SJSA1 (cell line): Measurements from ENCODE around the gene DEFB124. TPM values are rescaled to one million over a fixed set of nuclear protein-coding genes. Genes with fewer than 3 reads are reported as not detected.
"Not testable (repeated sequence)": the region's sequence is repeated elsewhere in the genome, so short reads cannot be mapped to it uniquely, and the experiment has no call there.

Source experiments
- DNase-seq, 2 experiments: peaks; one replicate each; pipeline ENCODE4 v3.0.0-alpha.2; 2015 to 2020; ENCODE audit warnings: low spot score in 2 of 2, low read depth in 1 of 2
- H3K27ac ChIP-seq: fragments of 250-450 bp; sonication (Bioruptor Pico); 2 replicates; pipeline ENCODE4 v1.5.1; 2020; ENCODE audit warnings: mild to moderate bottlenecking, moderate library complexity
- H3K27me3 ChIP-seq: fragments of 250-450 bp; sonication (Bioruptor Pico); replicated peaks from 2 replicates; pipeline ENCODE4 v1.5.1; 2020; ENCODE audit warnings: mild to moderate bottlenecking, moderate library complexity
- H3K36me3 ChIP-seq: fragments of 250-450 bp; sonication (Bioruptor Pico); 2 replicates; pipeline ENCODE4 v1.5.1; 2020; ENCODE audit warnings: mild to moderate bottlenecking
- H3K4me1 ChIP-seq: fragments of 250-450 bp; sonication (Bioruptor Pico); replicated peaks from 2 replicates; pipeline ENCODE4 v1.6.1; 2021; ENCODE audit warnings: mild to moderate bottlenecking
- H3K4me3 ChIP-seq: fragments of 250-450 bp; sonication (Bioruptor Pico); 2 replicates; pipeline ENCODE4 v1.5.1; 2020; ENCODE audit warnings: mild to moderate bottlenecking
- H3K9me3 ChIP-seq: fragments of 250-450 bp; sonication (Bioruptor Pico); replicated peaks from 2 replicates; pipeline ENCODE4 v1.5.1; 2020; ENCODE audit warnings: mild to moderate bottlenecking
- total RNA-seq: library from RNA; depleted of rRNA; stranded (reverse); fragments of >200 nt; shearing (Covaris generic); gene quantifications from 2 replicates; pipeline ENCODE4 v1.2.3, GENCODE V29; 2014; rRNA removed

DEFB124 gene
- total RNA-seq, 1 experiment from 2014 or later, result not detected

GRCh38 chr20:31427576-31427975 lies 47.4 kb downstream of the DEFB124 start:
- not testable (repeated sequence) for H3K27me3 ChIP-seq, H3K27ac ChIP-seq, H3K4me1 ChIP-seq, H3K36me3 ChIP-seq, H3K4me3 ChIP-seq, DNase-seq, H3K9me3 ChIP-seq

DNA sequence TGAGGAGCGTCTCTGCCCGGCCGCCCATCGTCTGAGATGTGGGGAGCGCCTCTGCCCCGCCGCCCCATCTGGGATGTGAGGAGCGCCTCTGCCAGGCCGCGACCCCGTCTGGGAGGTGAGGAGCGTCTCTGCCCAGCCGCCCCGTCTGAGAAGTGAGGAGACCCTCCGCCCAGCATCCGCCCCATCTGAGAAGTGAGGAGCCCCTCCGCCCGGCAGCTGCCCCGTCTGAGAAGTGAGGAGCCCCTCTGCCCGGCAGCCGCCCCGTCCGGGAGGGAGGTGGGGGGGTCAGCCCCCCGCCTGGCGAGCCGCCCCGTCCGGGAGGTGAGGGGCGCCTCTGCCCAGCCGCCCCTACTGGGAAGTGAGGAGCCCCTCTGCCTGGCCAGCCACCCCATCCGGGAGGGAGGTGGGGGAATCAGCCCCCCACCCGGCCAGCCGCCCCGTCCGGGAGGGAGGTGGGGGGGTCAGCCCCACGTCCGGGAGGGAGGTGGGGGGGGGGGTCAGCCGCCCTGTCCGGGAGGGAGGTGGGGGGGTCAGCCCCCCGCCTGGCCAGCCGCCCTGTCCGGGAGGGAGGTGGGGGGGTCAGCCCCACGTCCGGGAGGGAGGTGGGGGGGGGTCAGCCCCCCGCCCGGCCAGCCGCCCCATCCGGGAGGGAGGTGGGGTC lies 47.9 kb downstream of the DEFB124 start:
- H3K4me1 ChIP-seq, H3K9me3 ChIP-seq, H3K4me3 ChIP-seq, DNase-seq, H3K27ac ChIP-seq, H3K36me3 ChIP-seq, H3K27me3 ChIP-seq: not testable (repeated sequence)

GRCh38 chr20:31425797-31426196 lies 49.1 kb downstream of the DEFB124 start:
- Histone ChIP-seq H3K27ac (no peak overlapping the region), H3K4me3 (no peak overlapping the region), H3K4me1 (no peaks in the 10 kb centered on the region), H3K27me3 (0 out of 2 replicates have a peak, but pooled peaks cover 2% of the 10 kb centered on the region), H3K36me3 (no peaks in the 10 kb centered on the region), H3K9me3 (no peaks in the 10 kb centered on the region)
- no peak for DNase-seq

- Histone ChIP-seq H3K4me3 (no peak overlapping the region), H3K36me3 (no peaks in the 10 kb centered on the region), H3K27ac (no peak overlapping the region), H3K4me1 (no peaks in the 10 kb centered on the region), H3K9me3 (no peaks in the 10 kb centered on the region), H3K27me3 (no peaks in the 10 kb centered on the region)
- no peak for DNase-seq
Measured at GRCh38 chr20:31418307-31418706, 56.6 kb downstream of the DEFB124 start.

GRCh38 chr20:31415653-31416052 lies 59.3 kb downstream of the DEFB124 start:
- H3K9me3 ChIP-seq, result no peaks in the 10 kb centered on the region
- no peak overlapping the region for H3K4me3 ChIP-seq

More at GRCh38 chr20:31415653-31416052, 59.3 kb downstream of the DEFB124 start:
- Histone ChIP-seq H3K36me3 (no peaks in the 10 kb centered on the region), H3K27ac (no peak overlapping the region), H3K27me3 (no peaks in the 10 kb centered on the region), H3K4me1 (no peaks in the 10 kb centered on the region)
- no peak for DNase-seq

Other genes starting within 250 kb of the DEFB124 start
- gene DEFB115, start 217.5 kb downstream of the DEFB124 start, total RNA-seq, result not detected in 2 replicates
- not detected in 2 replicates for gene DEFB116, start 166.5 kb downstream of the DEFB124 start, total RNA-seq
- not detected in 2 replicates for gene DEFB118, start 106.5 kb downstream of the DEFB124 start, total RNA-seq
- gene DEFB119, start 84.5 kb downstream of the DEFB124 start, total RNA-seq, result not detected in 2 replicates
- gene DEFB121, start 68.9 kb downstream of the DEFB124 start, total RNA-seq, result not detected in 2 replicates
- gene DEFB123, start 34.5 kb downstream of the DEFB124 start, total RNA-seq, result not detected in 2 replicates
- gene REM1, start 161 bp upstream of the DEFB124 start, total RNA-seq, result not detected in 2 replicates
- 28.2 and 68.1 TPM in 2 replicates for gene HM13, start 39.3 kb upstream of the DEFB124 start, total RNA-seq
- 700 and 729 TPM in 2 replicates for gene ID1, start 130.2 kb upstream of the DEFB124 start, total RNA-seq
- not detected in 2 replicates for gene COX4I2, start 162.8 kb upstream of the DEFB124 start, total RNA-seq
- gene BCL2L1, start 247.7 kb upstream of the DEFB124 start, total RNA-seq, result 103 and 106 TPM in 2 replicates